ENCODE measurements around the gene LHCGR.
"Not testable (repeated sequence)": the region's sequence is repeated elsewhere in the genome, so short reads cannot be mapped to it uniquely, and the experiment has no call there.

Gene LHCGR

DNA sequence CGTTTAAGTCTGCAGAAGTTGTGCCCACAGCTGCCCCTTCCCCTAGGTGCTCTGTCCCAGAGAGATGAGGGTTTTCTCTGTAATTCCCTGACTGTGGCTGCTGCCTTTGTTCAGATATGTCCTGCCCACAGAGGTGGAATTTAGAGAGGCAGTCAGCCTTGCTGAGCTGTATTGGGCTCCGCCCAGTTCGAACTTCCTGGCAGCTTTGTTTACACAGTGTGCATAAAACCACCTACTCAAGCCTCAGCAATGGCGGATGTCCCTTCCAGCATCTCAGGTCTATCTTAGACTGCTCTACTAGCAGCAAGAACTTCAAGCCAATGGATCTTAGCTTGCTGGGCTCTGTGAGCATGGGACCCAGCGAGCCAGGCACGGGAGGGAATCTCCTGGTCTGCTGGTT, 48.1 kb downstream of the LHCGR start:
- DNase-seq: no peak

DNA sequence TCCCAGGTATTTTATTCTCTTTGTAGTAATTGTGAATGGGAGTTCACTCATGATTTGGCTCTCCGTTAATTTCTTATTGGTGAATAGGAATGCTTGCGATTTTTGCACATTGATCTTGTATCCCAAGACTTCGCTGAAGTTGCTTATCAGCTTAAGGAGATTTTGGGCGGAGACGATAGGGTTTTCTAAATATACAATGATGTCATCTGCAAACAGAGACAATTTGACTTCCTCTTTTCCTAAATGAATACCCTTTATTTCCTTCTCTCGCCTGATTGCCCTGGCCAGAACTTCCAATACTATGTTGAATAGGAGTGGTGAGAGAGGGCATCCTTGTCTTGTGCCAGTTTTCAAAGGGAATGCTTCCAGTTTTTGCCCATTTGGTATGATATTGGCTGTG, 51.9 kb downstream of the LHCGR start:
- DNase-seq: not testable (repeated sequence)

DNA sequence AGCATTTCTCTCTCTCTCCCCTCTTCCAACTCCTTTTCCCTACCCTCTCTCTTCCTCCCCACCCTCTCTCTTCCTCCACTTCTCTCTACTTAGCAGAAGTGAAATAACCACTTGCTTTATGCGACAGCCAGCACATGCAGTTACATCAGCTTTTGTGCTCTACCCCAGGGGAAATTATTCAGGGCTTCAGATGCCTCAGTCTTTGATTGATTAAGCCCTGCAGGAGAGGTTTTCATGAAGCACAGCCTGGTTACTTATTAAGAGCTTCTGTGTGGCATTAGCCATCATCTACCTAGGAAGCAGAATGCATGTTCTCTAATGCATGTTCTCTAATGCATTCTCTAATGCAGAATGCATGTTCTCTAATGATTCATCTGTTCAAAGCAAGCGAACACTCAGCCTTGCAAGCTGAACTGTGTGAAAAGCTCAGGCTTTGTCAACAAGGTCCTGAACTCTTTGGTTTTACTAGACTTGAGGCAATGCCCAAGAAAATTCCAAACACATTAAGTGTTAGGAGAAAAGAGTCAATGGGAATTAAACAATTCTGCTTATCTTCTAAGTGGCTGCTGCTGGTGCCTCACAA, 56.1 kb downstream of the LHCGR start:
- no peak for DNase-seq

DNA sequence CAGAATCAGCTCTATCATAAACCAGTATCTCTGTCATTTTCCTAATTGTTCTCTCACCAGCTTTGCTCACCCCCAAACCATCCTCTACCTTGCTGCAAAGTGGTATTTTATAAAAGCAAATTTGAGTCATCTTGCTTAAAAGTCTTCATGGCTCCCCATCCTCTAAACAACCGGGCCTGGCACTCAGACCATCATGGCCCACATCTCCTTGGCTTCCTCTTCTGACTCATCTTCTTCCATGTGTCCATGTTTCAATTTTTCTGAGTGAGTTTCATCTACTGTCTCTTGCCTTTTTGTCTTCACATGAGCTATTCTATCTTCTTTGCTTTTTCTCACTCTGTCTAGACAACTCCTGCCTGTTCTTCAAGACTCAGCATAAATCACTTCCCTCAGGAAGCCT, 58.6 kb downstream of the LHCGR start:
- DNase-seq: no peak

DNA sequence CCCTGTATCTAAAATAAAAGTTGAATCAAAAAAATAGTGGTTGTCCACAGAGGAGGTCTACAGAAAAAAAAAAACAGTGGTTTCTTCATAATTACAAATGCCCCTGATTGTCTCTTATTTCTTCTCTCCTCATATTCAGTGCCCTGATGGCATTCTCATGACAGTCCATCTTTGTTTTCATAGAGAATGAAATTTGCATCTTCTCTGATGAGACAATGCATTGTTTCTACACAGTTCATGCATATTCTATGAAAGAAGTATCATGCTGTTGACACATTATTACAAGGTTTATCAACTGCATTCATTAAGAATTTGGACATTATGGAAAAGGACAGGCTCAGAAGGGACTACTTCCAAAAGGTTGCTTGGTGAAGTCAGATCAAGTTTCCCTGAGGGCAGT, 59.5 kb downstream of the LHCGR start:
- DNase-seq: no peak

DNA sequence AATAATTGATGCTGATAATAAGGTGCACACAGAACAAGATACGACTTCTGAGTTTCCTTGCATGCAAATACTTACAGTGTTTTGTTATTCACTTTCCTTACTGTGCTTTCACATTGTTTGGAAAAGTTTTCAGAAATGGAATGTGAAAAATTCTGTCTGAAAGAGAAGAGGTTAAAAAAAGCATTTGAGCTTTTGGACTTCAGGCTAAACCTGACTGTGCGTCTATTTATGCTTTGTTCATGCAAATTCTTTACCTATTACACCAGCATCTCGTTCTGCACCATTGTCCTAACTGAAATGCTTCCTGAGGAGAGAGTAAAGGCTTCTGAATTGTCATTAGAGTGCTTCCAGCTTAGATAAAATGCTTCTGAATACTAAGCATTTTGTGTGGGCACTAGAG, 61.4 kb downstream of the LHCGR start:
- no peak for DNase-seq

DNA sequence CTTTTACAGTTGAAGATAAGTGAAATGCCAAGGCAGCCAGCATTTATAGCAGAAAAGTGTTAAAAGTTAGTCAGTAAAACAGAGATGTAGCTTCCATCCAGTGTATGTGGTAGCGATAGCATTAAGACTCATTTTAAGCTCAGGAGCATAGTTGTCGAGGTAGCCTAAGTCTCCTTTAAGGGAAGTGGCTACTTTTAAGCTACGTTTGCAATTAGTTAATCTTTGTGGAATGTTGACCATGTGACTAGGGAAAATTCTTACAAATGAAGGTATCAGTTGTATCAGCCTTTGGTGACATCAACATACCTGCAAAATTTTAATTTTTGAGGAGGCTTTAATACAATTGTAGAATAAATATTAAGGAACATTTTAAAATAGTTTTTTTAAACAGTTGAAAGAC, 61.9 kb downstream of the LHCGR start:
- no peak for DNase-seq

DNA sequence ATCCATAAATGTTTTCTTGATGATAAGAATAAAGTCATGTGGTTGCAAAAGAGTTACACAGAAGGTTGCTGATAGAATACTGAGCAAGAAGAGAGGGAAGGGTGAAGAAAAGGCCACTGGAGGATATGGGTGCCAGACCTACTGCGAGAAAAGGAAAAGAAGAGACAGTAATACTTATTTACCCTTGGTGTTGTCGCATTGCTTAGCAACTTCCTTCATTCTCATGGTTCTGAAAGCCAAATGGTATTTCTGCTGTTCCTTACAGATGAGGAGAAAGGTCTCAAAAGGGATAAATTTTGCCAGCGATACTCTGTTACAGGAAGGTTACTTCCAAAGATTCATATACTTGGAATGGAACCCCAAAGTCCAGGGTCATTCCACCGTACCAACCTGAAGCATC, 62.5 kb downstream of the LHCGR start:
- no peak for DNase-seq

DNA sequence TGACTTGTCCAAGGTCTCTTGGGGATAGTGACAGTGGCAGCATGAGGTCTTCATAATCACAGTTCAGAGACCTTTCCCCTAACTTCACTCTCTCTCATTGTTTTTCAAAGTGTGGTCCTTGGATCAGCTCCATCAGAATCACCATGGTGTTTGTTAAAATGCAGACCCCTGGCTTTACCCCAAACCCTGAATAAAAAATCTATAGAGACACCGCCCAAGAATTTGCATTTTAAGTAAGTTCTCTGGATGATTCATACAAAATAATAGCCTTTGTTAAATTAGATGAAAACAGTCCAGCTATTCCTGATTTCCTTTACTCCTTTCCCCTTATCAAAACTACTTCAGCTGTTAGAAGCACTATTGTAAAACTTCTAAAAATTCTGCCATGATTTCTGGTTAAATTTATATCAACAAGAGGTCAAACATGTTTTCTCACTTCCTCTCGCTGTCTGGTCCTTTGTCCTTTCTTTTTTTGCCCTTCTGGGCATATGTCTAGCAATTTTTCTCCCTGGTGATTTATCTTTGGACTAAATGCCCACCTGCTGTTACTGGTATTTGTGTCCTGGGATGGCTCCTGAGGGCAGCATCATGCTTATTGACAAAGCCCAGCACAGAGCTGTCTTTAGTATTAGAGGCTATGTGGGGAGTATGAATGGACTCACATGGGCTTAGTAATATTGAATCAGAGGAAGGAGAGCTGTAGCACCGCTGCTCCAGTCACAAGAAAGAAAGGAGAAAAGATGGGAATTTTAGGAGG, 63.4 kb downstream of the LHCGR start:
- no peak for DNase-seq

DNA sequence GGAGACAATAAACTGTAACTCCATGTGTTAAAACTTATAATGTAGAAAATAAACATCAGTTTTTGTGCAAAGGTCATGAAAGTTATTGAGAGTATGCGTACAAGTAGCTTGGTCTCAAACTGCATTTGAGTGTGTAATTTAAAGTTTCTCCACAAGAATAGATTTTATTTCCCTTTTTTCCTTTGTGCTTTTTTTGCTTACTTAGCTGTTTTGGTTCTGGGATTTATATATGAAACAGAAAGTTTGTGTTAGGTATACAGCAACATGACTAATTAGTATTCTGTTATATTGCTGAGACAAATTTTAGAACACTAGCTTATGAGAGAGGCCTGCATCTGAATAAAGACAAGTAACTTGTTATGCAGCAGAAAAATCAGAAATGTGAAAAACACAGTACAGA, 70.4 kb downstream of the LHCGR start:
- DNase-seq: no peak

DNA sequence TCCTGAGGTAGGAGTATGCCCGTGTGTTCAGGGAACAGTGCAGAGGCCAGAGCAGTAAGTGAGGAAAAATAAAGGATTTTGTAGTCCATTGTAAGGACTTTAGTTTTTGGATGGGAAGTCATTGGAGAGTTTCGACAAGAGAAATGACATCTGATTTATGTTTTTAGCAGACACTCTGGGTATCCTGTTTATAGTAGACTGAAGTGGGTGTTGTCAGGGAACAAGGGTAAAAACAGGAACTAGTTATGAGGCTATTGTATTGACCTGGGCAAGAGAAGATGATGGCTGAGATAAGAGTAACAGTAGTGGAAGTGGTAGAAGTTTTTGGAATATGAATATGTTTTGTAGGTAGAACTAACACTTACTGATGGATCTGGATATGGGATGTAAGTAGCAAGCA, 78.1 kb downstream of the LHCGR start:
- DNase-seq: peak; percentile 46

DNA sequence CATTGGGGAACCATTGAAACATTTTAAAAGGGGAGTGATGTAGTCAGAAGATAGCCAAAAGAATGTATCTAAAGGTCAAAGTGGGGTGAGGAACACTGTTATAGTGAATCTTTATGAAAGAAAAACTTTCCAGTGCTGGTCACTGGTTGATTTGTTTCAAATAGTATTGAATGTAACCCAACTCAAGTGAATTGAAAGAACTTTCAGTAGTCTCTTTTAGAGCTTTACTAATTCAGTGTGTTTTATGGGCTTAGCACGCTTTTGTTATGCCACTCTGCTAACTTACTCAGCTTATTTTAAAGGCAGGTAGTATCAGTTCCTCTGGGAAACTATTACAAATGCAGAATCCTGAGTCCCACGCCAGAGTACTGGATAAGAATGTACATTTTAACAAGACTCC, 80.6 kb downstream of the LHCGR start:
- no peak for DNase-seq

DNA sequence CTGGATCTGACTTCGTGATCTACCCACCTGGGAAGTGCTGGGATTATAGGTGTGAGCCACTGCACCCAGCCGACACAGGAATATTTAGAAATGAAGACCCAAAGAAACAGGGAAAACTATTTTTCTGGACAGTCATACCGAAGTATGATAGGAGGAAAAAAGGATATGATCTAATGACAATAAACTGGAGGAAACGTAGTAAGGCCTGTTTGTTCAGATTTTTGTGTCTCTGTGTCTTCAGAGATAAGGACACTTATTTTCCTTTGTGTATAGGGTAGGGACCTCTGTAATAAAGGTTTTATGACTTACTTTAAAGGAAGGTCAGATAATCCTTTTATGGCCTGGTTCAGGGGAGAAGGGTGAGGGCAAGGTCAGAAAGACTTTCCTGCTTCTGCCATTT, 81.9 kb downstream of the LHCGR start:
- no peak for DNase-seq

DNA sequence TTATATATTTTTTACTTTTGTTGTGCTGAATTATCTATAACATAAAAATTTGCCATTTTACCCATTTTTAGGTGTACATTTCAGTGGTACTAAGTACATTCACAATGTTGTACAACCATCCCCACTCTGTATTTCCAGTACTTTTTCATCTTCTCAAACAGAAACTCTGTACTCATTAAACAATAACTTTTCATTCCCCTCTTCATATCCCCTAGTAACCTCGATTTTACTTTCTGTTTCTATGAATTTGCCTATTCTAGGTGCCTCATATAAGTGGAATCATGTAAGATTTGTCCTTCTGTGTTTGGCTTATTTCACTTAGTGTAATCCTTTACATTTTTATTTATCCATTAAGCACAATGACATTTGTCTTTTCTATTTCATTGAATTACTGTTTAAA, 86.5 kb downstream of the LHCGR start:
- no peak for DNase-seq

DNA sequence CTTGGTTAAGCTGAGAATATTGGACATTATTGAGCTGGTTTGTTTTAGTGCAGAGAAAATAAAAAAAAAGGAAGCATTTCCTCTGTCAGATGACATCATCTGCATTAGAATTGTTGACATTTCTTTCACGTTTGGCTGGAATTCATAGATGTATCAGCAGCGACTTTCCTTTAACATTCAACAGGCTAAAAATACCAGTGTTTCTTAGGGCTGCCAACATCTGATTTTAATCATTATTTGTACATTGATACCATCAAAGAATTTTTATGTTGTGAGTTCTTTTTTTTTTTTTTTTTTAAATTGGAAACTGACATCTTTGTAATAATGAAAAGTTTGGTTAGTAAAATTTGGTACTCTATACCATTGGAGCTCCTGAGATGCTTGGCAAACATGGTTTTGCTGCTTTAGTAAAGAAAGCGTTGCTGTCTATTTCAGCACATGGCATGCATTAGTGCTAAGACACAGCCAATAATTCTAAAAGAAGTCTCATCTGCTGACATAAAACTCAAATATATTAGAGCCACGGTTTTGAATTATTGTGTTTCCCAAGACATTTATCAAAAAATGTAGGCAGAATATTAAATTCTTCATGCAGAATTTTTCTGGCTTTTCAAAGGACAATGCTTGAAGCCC, 104.2 kb downstream of the LHCGR start:
- no peak for DNase-seq

DNA sequence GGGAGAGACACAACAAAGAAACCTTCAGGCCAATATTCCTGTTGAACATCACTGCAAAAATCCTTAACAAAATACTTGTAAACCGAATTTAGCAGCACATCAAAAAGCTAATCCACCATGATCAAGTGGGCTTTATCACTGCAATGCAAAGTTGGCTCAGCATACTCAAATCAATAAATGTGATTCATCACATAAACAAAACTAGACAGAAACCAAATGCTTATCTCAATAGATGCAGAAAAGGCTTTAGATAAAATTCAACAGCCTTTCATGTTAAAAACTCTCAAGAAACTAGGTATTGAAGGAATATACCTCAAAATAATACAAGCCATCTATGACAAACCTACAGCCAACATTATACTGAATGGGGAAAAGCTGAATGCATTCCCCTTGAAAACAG, 117.3 kb downstream of the LHCGR start:
- no peak for DNase-seq

Measured in hematopoietic multipotent progenitor cell treated with erythropoietin and hydrocortisone succinate and interleukin-3 and kit ligand, for 6 days (in vitro differentiated cells).